Body of pancreas (tissue), 4 donors: ENCODE results near the gene RNF138.

Source experiments
- CTCF ChIP-seq, 7 experiments: fragments of 450-650 bp in 4 of 7; fragments of 200-600 bp in 3 of 7; sonication (generic) in 3 of 7; IDR thresholded peaks; one replicate each; pipeline ENCODE4 v1.5.1; 2016 to 2019; ENCODE audit warnings: antibody characterized with exemption in 7 of 7
- POLR2A ChIP-seq, 3 donors: fragments of 450-650 bp; IDR thresholded peaks; one replicate each; pipeline ENCODE4 v1.6.1; 2016; ENCODE audit warnings: antibody characterized with exemption in 3 of 3, mild to moderate bottlenecking in 2 of 3

GRCh38 chr18:32067375-32068167 lies 24.1 kb upstream of the RNF138 start:
- no peak for TF ChIP-seq CTCF (IDR thresholded peaks at IDR 0.05)
- TF ChIP-seq POLR2A (IDR thresholded peaks at IDR 0.05): no peak
